Epidermal melanocyte (primary cell): ENCODE results near the gene TRIM73.
"Not testable (repeated sequence)": the region's sequence is repeated elsewhere in the genome, so short reads cannot be mapped to it uniquely, and the experiment has no call there.

Experiments used
- DNase-seq: peaks from one replicate; pipeline ENCODE4 v3.0.0; 2011; ENCODE audit warnings: low spot score; ENCODE audit not compliant: insufficient read length

The TRIM73 gene

GRCh38 chr7:75415428-75415817, 20.0 kb downstream of the TRIM73 start:
- DNase-seq: not testable (repeated sequence)

GRCh38 chr7:75415829-75416373, 20.5 kb downstream of the TRIM73 start:
- not testable (repeated sequence) for DNase-seq

DNA sequence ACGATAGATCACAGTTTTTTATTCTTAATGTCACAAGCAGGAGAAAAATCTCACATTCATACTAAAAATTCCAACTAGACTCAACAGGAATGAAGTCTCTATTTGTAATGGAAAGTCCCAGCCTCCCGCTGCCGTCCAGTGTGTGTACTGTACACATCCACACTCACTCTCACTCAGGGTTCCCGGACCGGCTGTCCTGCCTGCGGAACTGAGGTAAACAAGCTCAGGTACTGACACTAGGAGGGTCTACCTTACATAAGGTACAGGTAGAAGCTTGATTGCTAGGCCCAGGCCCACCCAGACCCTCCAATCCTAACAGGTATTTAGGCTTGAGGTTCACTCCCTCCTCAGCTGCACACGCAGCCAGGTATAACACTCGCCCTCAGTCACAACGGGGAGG, 21.4 kb downstream of the TRIM73 start:
- not testable (repeated sequence) for DNase-seq

- DNase-seq: not testable (repeated sequence)
Observed at GRCh38 chr7:75418292-75418858, 22.9 kb downstream of the TRIM73 start.

- not testable (repeated sequence) for DNase-seq
Observed at GRCh38 chr7:75419210-75419609, 23.8 kb downstream of the TRIM73 start.

DNA sequence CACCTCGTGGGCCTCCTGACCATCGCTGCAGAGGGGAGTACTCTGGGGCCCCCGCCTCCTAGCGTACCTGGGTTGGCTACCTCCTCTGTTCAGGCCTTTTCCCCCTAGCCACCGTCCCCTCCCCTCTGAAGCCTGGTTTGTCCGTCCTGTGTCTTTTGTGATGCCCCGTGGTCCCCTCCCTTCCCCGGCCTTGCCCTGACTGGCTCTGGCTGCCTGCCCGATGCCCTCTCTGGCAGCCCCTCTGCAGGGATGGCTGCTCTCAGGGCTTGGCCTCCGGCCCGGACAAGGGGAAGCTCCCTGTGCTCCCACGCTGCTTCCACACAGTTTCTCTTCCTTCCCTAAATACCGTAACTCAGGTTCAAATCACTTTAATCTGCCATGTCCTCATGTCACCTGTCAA, 24.3 kb downstream of the TRIM73 start:
- not testable (repeated sequence) for DNase-seq

DNA sequence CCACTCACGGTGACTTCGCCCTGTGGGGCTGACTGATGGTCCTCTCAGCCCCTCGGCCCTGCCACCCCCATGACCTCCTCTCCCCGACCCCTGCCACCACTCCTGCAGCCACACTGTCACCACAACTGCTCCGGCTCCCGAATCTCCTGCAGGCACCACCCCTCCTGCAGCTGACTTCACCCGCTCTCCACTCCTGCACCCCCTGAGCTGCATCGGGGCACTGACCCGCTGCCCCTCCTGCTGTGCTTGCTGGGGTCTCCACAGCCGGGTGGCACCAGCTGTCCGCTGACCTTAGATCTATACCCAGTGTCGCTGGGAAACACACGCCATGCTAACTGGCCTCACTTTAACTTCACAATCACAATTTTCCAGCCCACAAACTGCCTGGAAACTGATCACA, 24.7 kb downstream of the TRIM73 start:
- DNase-seq: not testable (repeated sequence)

- DNase-seq: not testable (repeated sequence)
Observed at GRCh38 chr7:75421798-75422710, 26.6 kb downstream of the TRIM73 start.

DNA sequence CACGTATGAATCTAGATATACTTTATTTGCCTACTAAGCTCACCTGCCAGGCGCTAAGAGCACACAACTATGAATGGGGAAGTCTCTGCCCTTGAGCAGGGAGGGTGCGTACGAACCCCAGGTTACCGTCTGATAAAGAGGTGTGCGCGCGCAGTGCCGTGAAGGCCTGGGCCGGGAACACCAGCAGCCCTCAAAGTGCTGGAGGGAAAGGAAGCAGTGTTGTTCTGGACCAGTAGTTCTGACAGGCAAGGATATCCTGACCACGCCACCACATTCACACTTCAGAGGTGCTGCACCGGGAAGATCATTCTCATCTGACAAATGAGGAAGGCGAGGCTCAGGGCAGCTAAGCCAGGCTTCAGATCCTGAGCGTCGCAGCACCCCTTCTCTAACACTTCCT, 28.1 kb downstream of the TRIM73 start:
- DNase-seq: not testable (repeated sequence)

DNA sequence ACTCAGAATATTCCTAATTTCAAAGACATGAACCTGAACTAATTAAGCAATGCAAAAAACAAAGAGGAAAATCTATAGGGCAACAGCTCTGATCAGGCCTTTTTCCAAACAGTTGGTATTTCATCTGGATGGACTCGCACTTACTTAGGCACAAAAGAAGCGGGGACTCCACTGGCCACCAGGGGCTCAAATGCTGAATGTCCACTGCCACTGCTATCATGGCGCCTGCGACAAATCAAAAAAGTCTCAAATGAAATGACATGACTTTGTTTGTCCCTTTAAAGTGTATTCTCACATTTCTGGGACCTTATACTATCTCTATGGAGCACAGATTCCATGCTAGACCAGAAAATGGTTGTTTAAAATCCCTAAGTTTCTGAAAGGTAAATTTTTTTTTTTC, 43.6 kb downstream of the TRIM73 start:
- DNase-seq: not testable (repeated sequence)

GRCh38 chr7:75442101-75442464, 46.7 kb downstream of the TRIM73 start:
- not testable (repeated sequence) for DNase-seq

DNA sequence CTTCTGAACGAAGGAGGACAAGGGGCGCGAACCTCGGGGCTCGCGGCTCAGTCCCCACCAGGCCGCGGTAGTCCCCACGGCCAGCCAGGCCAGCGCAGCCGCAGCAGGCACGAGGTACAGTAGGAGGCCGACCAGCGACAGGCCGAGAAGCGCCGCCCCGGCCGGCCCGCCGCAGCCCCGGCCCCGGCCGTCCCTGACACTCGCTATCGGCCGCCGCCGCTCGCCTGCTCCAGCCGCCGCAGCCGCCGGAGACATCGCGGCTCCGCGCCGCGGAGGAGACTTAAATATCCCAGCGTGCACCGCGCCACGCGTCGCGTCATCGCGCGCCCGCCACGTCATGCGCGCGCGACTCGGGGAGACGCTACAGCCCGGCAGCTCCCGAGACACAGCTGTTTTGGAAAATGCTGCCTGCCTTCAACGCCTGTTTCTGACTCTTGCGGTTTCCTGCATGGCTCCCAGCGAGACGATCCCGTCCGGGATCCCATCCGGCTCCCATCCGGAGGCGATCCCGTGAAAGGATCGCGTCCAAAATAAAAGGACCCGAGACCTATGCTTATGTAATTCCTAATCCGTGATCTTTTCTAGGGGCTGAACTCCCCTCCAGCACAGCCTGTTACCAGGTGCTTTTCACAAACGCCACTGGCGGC, 47.2 kb downstream of the TRIM73 start:
- not testable (repeated sequence) for DNase-seq

GRCh38 chr7:75449946-75450345, 54.5 kb downstream of the TRIM73 start:
- not testable (repeated sequence) for DNase-seq

DNA sequence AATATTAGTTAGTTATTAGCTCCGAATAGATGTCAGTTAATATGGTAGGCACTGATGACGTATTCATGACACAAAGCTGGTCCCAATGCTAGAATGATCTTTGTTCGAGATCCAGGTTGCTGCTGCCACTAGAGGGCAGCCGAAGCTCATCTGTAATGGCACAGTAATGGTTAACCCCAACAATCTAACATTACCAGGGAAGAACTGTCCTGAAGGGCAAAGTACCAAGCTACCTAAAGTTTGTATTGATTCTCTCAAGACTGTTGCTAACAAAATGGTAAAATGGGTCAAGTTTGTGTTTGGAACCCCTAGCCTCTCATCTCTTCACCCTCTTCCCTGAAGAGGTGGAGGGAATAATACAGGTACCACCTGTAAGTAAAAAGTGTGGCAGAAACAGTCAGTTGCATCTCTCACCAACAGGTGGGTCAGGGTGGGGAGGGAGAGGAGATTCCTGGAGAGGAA, 57.1 kb downstream of the TRIM73 start:
- not testable (repeated sequence) for DNase-seq
